Activated B cell treated with CpG ODN at 0.5 μM for 24 hours (primary cell): Measurements from ENCODE around the gene FAAP100. TPM values are rescaled to one million over a fixed set of nuclear protein-coding genes. Genes with fewer than 3 reads are reported as not detected.

Source experiments
- ATAC-seq: fragments of 200-7000 bp; cut with Tn5 transposase; one replicate; pipeline ENCODE4 v1.10.0; 2021; ENCODE audit warnings: low read depth, mild to moderate bottlenecking, moderate library complexity
- CTCF ChIA-PET: fragments of 350-600 bp; sonication (Branson Sonifier 250); formaldehyde crosslinking; loops from one replicate; lab custom pipeline; 2021; ENCODE audit warnings: antibody characterized with exemption; lab: Charles Lee
- POLR2A ChIA-PET: fragments of 350-600 bp; sonication (Branson Sonifier 250); formaldehyde crosslinking; loops from one replicate; lab custom pipeline; 2021; ENCODE audit warnings: antibody characterized with exemption; lab: Charles Lee
- DNase-seq: peaks from one replicate; pipeline ENCODE4 v3.0.0; 2022
- H3K27ac Mint-ChIP-seq: one replicate; pipeline ENCODE4 v1.8.0; 2020; ENCODE audit warnings: mixed read lengths
- H3K27me3 Mint-ChIP-seq: one replicate; pipeline ENCODE4 v1.8.0; 2021; ENCODE audit warnings: mixed read lengths
- H3K36me3 Mint-ChIP-seq: one replicate; pipeline ENCODE4 v1.8.0; 2021; ENCODE audit warnings: low read depth, mixed read lengths
- H3K4me1 Mint-ChIP-seq: one replicate; pipeline ENCODE4 v1.8.0; 2021; ENCODE audit warnings: mixed read lengths
- H3K4me3 Mint-ChIP-seq: one replicate; pipeline ENCODE4 v1.8.0; 2020; ENCODE audit warnings: mild to moderate bottlenecking, mixed read lengths
- H3K9me3 Mint-ChIP-seq: one replicate; pipeline ENCODE4 v1.8.0; 2020; ENCODE audit warnings: mixed read lengths
- CTCF ChIP-seq: fragments of 200-600 bp; IDR thresholded peaks from one replicate; pipeline ENCODE4 v1.8.0; 2022; ENCODE audit warnings: antibody characterized with exemption, mild to moderate bottlenecking
- intact Hi-C: fragments of 100-400 bp; cut with micrococcal nuclease; formaldehyde crosslinking; loops from one replicate; pipeline ENCODE4 v1.15.1; 2024
- total RNA-seq: library from RNA; stranded (reverse); gene quantifications from 2 replicates; pipeline ENCODE4 v1.2.3, GENCODE V29; 2022

FAAP100 gene
- total RNA-seq, 1 donor from 2014 or later, result 48.2 TPM

GRCh38 chr17:81524865-81525159 is 27.3 kb downstream of the FAAP100 start:
- peaks cover 12% of the 10 kb centered on the region for H3K4me1 Mint-ChIP-seq
- H3K27ac Mint-ChIP-seq, result no peak overlapping the region
- ATAC-seq (no peak), DNase-seq (no peak)
- intact Hi-C loops, result no loop called here
- POLR2A ChIA-PET, result interaction anchor here (0.7 kb wide), 1 partner anchor 11 kb away, joined by 3 read pairs; no protein-coding TSS in a partner anchor
- no peak overlapping the region for H3K4me3 Mint-ChIP-seq
- no peaks in the 10 kb centered on the region for H3K27me3 Mint-ChIP-seq
- no peaks in the 10 kb centered on the region for H3K9me3 Mint-ChIP-seq
- CTCF ChIA-PET, result no interaction called here
- no peaks in the 10 kb centered on the region for H3K36me3 Mint-ChIP-seq
- TF ChIP-seq CTCF, result no peak

- Mint-ChIP-seq H3K4me3 (no peak overlapping the region), H3K36me3 (no peaks in the 10 kb centered on the region), H3K4me1 (peaks cover 13% of the 10 kb centered on the region), H3K27ac (no peak overlapping the region), H3K27me3 (no peaks in the 10 kb centered on the region), H3K9me3 (no peaks in the 10 kb centered on the region)
- intact Hi-C loops, result no loop called here
- CTCF ChIA-PET, result no interaction called here
- POLR2A ChIA-PET, result interaction anchor here (1.6 to 2.5 kb wide), 2 partner anchors 11 to 14 kb away, joined by 8 to 13 read pairs; partner anchors contain the start of gene ACTG1
- no peak for TF ChIP-seq CTCF
- ATAC-seq, result no peak
- DNase-seq, result no peak
These were observed 27.9 kb downstream of the FAAP100 start for GRCh38 chr17:81524039-81524864.

GRCh38 chr17:81523402-81524038 is 28.6 kb downstream of the FAAP100 start:
- DNase-seq (no peak), ATAC-seq (no peak)
- POLR2A ChIA-PET, result interaction anchor here (1.6 to 2.5 kb wide), 2 partner anchors 10 to 14 kb away, joined by 8 to 13 read pairs; partner anchors contain the start of gene ACTG1
- no peaks in the 10 kb centered on the region for H3K36me3 Mint-ChIP-seq
- H3K4me3 Mint-ChIP-seq, result no peak overlapping the region
- TF ChIP-seq CTCF, result no peak
- H3K27me3 Mint-ChIP-seq, result no peaks in the 10 kb centered on the region
- intact Hi-C loops, result no loop called here
- CTCF ChIA-PET, result interaction anchor here (0.7 to 1.3 kb wide), 2 partner anchors 39 to 77 kb away, joined by 3 to 4 read pairs; no protein-coding TSS in a partner anchor
- no peak overlapping the region for H3K27ac Mint-ChIP-seq
- H3K4me1 Mint-ChIP-seq, result peaks cover 16% of the 10 kb centered on the region
- H3K9me3 Mint-ChIP-seq, result no peaks in the 10 kb centered on the region

- H3K27ac Mint-ChIP-seq, result no peak overlapping the region
- H3K9me3 Mint-ChIP-seq, result no peaks in the 10 kb centered on the region
- ChIA-PET POLR2A (interaction anchor here (1.0 to 2.5 kb wide), 3 partner anchors 10 to 13 kb away, joined by 3 to 13 read pairs (median 8); partner anchors contain the start of gene ACTG1), CTCF (interaction anchor here (0.7 to 1.3 kb wide), 2 partner anchors 38 to 78 kb away, joined by 3 to 4 read pairs; no protein-coding TSS in a partner anchor)
- DNase-seq (no peak), ATAC-seq (no peak)
- H3K4me3 Mint-ChIP-seq, result no peak overlapping the region
- TF ChIP-seq CTCF, result no peak
- H3K4me1 Mint-ChIP-seq, result peaks cover 24% of the 10 kb centered on the region
- no peaks in the 10 kb centered on the region for H3K27me3 Mint-ChIP-seq
- no peaks in the 10 kb centered on the region for H3K36me3 Mint-ChIP-seq
- intact Hi-C loops, result no loop called here
These were observed 29.4 kb downstream of the FAAP100 start for GRCh38 chr17:81522491-81523401.
